Adrenal gland (tissue), 5 donors: Measurements from ENCODE around the gene TEX44.

ENCODE experiments used
- CTCF ChIP-seq, 6 experiments: fragments of 450-650 bp in 4 of 6; fragments of 200-600 bp in 2 of 6; sonication (generic) in 1 of 6; IDR thresholded peaks; 1 replicate in 5 of 6; 2 replicates in 1 of 6; pipeline versions ENCODE4 v1.5.1 to v1.8.0; 2016 to 2021; ENCODE audit warnings: antibody characterized with exemption in 6 of 6, mild to moderate bottlenecking in 2 of 6, moderate library complexity in 1 of 6
- POLR2A ChIP-seq, 2 donors: fragments of 450-650 bp; IDR thresholded peaks; one replicate each; pipeline ENCODE4 v1.6.1; 2017; ENCODE audit warnings: antibody characterized with exemption in 2 of 2, mild to moderate bottlenecking in 2 of 2, moderate library complexity in 1 of 2
- donor health status: DM: no; HTN: no; CAD: no.

GRCh38 chr2:231573698-231574421 is 18.8 kb upstream of the TEX44 start:
- TF ChIP-seq CTCF (IDR thresholded peaks at IDR 0.05) (no peak), POLR2A (IDR thresholded peaks at IDR 0.05) (no peak)
